CD4-positive, alpha-beta T cell treated with Interferon alpha-2 for 1 hour (primary cell): ENCODE results near the gene MARCHF10.

Experiments used
- DNase-seq, 2 donors: peaks; one replicate each; pipeline ENCODE4 v3.0.0-alpha.2; 2020 to 2022

MARCHF10 gene

DNA sequence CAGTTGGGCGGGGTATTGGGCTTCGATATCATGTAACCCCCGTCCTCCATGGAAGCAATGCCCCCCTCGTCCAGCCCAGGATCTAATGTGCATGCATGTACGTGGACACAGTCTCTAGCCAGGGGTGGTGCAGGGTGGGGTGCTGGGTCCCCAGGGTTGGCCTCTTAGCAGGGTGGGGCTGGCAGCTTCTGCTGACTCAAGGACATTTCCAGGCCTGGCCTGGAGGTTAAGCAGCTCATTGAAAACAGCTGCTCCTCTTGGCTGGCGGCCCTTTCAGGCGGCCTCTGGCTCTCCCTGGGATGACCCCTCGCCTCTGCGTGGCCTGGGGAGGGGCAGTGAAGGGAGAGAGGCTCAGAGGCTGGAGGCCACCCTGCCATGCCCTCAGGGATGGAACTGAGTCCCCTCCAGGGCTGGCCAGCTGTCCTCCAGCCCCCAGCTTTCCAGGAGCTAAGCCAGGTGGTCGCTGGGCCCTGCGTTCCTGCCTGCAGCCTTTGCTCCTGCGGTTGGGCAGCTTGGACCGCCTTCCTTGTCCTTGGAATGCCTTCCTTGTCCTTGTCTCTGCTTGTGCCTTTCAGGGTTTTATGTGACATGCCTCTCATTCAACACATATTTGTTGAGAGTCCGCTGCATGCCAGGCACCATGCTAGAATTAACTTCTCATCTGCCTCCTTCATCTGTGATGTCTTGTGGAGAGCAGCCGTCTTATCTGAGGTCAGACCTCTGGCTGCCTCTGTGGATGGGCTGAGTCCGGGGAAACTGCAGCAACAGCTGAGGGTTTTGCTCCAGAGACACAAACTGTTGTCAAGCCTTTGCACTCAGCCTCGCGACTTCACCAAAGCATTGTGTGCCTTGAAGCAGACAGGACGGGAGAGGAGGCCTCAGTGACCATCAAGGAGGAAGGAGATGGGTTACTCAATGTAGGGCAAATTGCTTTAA, 154.0 kb downstream of the MARCHF10 start:
- DNase-seq = no peak

DNA sequence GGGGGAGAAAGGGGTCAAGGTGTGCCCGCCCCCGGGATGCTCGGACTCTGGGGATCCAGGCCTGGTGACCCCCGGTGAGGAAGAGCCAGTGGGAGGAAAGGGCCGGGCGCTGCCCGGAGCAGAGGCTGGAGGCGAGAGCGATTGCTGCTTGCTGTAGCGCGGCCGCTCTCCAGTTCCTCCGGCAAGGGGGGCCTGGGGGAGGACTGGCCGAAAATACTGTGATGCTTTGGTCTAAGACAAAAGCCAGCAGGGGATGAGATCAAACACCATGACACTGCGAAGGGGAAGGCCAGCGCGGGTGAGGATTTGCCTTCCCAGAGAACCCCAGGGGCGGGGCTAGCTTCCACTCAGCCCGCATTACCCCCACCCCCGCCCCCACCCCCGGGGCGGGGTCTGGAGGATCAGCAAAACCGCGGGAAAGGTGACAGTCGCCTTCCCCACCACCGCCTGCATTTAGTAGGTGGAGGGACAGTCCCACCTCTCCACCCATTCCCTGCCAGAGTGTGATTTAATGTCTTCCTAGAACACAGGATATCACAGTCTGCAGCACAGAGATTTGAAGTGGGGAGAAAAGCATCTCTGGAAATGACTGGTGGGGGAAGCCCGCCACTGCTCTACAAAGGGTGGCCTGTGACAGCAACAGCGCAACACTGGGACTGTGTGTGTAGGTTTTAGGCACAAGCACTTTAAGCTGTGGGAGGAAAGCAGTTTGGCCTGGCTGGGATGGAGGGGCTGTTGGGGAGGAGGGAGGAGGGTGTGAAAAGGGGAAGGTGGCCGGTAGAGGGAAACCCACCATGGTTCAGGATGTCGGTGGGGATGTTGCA, 154.9 kb downstream of the MARCHF10 start:
- peak; percentile 42 to 62 for DNase-seq

DNA sequence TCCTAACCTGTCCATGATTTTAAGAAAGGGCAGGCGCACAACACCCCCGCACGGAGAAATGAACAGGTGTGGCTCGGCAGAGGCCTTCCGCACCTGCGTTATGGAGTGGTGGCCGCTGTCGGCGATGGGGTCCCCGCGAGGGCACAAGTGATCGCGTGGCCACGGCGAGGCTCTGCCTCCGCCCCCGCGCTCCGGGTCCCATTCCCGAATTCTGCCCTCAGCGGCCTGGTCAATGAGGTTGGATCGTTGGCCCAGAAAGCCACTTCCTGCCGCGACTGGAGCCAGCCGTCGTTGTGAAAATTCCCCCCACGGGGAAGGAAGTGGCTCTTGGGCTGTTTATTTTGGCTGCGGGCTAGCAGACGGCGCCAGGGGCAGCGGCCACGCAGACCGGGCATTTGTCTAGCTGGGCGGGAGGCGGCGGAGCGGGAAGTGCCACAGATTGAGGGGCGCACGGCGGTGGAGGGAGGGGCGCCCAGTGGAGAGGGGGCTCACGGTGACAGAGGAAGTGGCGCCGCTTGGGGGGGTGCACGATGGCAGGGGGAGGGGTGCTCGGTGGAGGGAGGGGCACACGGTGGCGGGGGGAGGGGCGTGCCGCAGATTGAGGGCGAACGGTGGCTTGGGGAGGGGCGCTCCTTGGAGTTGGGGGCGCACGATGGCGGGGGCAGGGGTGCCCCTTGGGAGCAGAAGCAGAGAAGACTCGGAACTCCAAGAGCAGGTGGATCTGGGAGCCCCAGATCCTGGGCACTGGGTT, 155.7 kb downstream of the MARCHF10 start:
- peak; percentile 22 to 40 for DNase-seq
